OCI-LY7 (cell line): ENCODE measurements around the gene HIRIP3. TPM values are rescaled to one million over a fixed set of nuclear protein-coding genes. Genes with fewer than 3 reads are reported as not detected.

Experiments
- BruUV-seq: library from RNA; stranded (reverse); fragments of 400-500 nt; replicated peaks from 2 replicates; lab custom pipeline; 2021; lab: Mats Ljungman, UMichigan
- CTCF ChIA-PET: fragments of 300-600 bp; sonication (Branson Sonifier 250); formaldehyde crosslinking; loops from one replicate; lab custom pipeline; 2022; ENCODE audit warnings: antibody characterized with exemption; ENCODE audit not compliant: unreplicated experiment; lab: Charles Lee
- POLR2A ChIA-PET: fragments of 300-600 bp; sonication (Branson Sonifier 250); formaldehyde crosslinking; loops from one replicate; lab custom pipeline; 2022; ENCODE audit warnings: antibody characterized with exemption; lab: Charles Lee
- DNase-seq: peaks from one replicate; pipeline ENCODE4 v3.0.0-alpha.2; 2015; ENCODE audit warnings: low spot score
- H2AFZ ChIP-seq: fragments of 200-600 bp; sonication (generic), shearing (Covaris generic); 2 replicates; pipeline ENCODE4 v1.6.1; 2014; ENCODE audit warnings: mild to moderate bottlenecking, antibody characterized with exemption, low read length, moderate library complexity
- H3K27ac ChIP-seq: fragments of 200-600 bp; sonication (generic); 2 replicates; pipeline ENCODE4 v1.5.1; 2014; ENCODE audit warnings: mixed run types, low read depth, mild to moderate bottlenecking, moderate library complexity, low read length, inconsistent platforms; ENCODE audit not compliant: poor library complexity, severe bottlenecking
- H3K36me3 ChIP-seq: fragments of 200-600 bp; sonication (generic); 2 replicates; pipeline ENCODE4 v1.6.1; 2014; ENCODE audit warnings: mild to moderate bottlenecking, antibody characterized with exemption, low read length, moderate library complexity, mixed read lengths; ENCODE audit not compliant: insufficient read depth
- H3K4me1 ChIP-seq: fragments of 200-600 bp; sonication (generic); 2 replicates; pipeline ENCODE4 v1.5.1; 2014; ENCODE audit warnings: mild to moderate bottlenecking, low read length; ENCODE audit not compliant: insufficient read depth, poor library complexity, severe bottlenecking
- H3K4me2 ChIP-seq: fragments of 200-600 bp; sonication (generic); 2 replicates; pipeline ENCODE4 v1.6.1; 2014; ENCODE audit warnings: mild to moderate bottlenecking, low read length
- H3K4me3 ChIP-seq: fragments of 200-600 bp; sonication (generic); 2 replicates; pipeline ENCODE4 v1.5.1; 2014; ENCODE audit warnings: mild to moderate bottlenecking, low read depth, low read length; ENCODE audit not compliant: poor library complexity, severe bottlenecking
- H3K79me2 ChIP-seq: fragments of 200-600 bp; sonication (generic); 2 replicates; pipeline ENCODE4 v1.6.1; 2016; ENCODE audit warnings: low read depth, mild to moderate bottlenecking, low read length, moderate library complexity, mixed read lengths; ENCODE audit not compliant: insufficient read depth
- H3K9me2 ChIP-seq: fragments of 200-600 bp; sonication (generic); 2 replicates; pipeline ENCODE4 v1.6.1; 2016; ENCODE audit warnings: mild to moderate bottlenecking, low read length, mixed read lengths; ENCODE audit not compliant: insufficient read depth
- H3K9me3 ChIP-seq: fragments of 200-600 bp; sonication (generic); 2 replicates; pipeline ENCODE4 v1.6.1; 2014; ENCODE audit warnings: mild to moderate bottlenecking, mixed run types, low read length, mixed read lengths
- H4K20me1 ChIP-seq: fragments of 200-600 bp; sonication (generic); 2 replicates; pipeline ENCODE4 v1.6.1; 2014; ENCODE audit warnings: mild to moderate bottlenecking, antibody characterized with exemption, low read length, moderate library complexity, mixed read lengths; ENCODE audit not compliant: insufficient read depth
- EZH2phosphoT487 ChIP-seq: fragments of 200-600 bp; sonication (generic); IDR thresholded peaks from 2 replicates; pipeline ENCODE4 v1.6.1; 2018; ENCODE audit warnings: low read depth, borderline replicate concordance, mild to moderate bottlenecking, mixed run types, antibody characterized with exemption, low read length, moderate library complexity, mixed read lengths
- intact Hi-C: fragments of 100-400 bp; cut with micrococcal nuclease; formaldehyde crosslinking; loops from one replicate; pipeline ENCODE4 v1.10.0; 2022; ENCODE audit not compliant: unreplicated experiment
- total RNA-seq, 2 experiments: library from RNA; depleted of rRNA in 1 of 2; stranded (reverse); fragments of >200 nt in 1 of 2; shearing (Covaris generic) in 1 of 2; gene quantifications; 2 replicates each; pipeline ENCODE4 v1.2.3, GENCODE V29; 2014 to 2022
- TF ChIP-seq, protein P1 (sequence below): fragments of 200-600 bp; sonication (generic); conservative IDR thresholded peaks from 2 replicates; pipeline ENCODE4 v1.5.1; 2014; ENCODE audit warnings: mild to moderate bottlenecking, antibody characterized with exemption, low read length, moderate library complexity, mixed read lengths

Gene HIRIP3
- total RNA-seq, 2 experiments from 2014 or later: 43.2 to 60.4 TPM

DNA sequence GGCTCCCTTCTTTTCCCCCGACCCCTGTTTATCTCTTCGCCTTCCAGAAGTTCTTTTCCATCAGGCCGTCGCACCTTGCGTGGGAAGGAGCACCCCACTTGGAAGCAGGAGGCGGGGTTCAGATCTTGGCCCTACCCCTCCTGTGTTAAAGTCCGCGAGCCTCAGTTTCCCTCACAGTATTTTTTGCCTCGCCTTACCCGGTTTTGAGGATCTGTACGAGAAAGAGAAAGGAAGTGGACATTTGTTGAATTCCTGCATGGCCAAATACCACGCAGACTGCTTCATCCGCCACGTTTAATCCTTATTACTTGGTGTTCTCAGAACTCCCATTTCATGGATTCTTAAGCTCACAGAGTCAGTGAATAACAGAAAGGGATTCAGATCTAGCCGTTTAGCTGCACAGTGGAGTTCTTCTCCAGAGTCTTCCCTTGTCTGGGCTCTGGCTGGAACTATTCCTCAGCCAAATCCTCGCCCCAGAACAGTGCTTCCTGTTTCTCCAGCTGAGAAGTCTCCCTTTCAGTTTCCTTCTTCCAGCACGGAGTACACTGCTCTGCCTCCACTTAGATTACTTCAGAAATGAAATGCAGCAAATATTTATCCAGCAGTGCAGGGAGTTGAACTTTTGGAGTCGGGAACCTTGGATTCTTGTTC, 32.9 kb downstream of the HIRIP3 start:
- Histone ChIP-seq H3K79me2 (no peaks in the 10 kb centered on the region), H3K36me3 (peaks cover 10% of the 10 kb centered on the region), H3K9me3 (no peaks in the 10 kb centered on the region), H3K4me2 (peak overlapping the region; percentile 95), H3K4me3 (peak overlapping the region; percentile 75), H4K20me1 (no peaks in the 10 kb centered on the region), H2AFZ (peak overlapping the region; percentile 49; the same call in 1 of the 2 replicates), H3K9me2 (no peaks in the 10 kb centered on the region), H3K4me1 (peaks cover 17% of the 10 kb centered on the region), H3K27ac (no peak overlapping the region)
- TSS peak; percentile 91 for BruUV-seq
- no peak for DNase-seq
- ChIA-PET CTCF (interaction anchor here (0.6 to 0.9 kb wide), 2 partner anchors 11 to 235 kb away, joined by 3 to 6 read pairs; partner anchors contain the start of gene TAOK2), POLR2A (interaction anchor here (0.6 to 3.4 kb wide), 6 partner anchors 10 to 36 kb away, joined by 3 to 56 read pairs (median 6); partner anchors contain the start of genes KCTD13 and TAOK2)
- TF ChIP-seq, protein P1, sequence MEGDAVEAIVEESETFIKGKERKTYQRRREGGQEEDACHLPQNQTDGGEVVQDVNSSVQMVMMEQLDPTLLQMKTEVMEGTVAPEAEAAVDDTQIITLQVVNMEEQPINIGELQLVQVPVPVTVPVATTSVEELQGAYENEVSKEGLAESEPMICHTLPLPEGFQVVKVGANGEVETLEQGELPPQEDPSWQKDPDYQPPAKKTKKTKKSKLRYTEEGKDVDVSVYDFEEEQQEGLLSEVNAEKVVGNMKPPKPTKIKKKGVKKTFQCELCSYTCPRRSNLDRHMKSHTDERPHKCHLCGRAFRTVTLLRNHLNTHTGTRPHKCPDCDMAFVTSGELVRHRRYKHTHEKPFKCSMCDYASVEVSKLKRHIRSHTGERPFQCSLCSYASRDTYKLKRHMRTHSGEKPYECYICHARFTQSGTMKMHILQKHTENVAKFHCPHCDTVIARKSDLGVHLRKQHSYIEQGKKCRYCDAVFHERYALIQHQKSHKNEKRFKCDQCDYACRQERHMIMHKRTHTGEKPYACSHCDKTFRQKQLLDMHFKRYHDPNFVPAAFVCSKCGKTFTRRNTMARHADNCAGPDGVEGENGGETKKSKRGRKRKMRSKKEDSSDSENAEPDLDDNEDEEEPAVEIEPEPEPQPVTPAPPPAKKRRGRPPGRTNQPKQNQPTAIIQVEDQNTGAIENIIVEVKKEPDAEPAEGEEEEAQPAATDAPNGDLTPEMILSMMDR: no peak
- intact Hi-C loops: no loop called here

GRCh38 chr16:29961479-29962343, 33.7 kb downstream of the HIRIP3 start, which contains the start of gene TMEM219:
Gene TMEM219, plus strand, starts transcription at chr16:29962079. Its CDS starts 1,065 bp downstream, at chr16:29963144.
- Histone ChIP-seq H3K36me3 (peaks cover 6% of the 10 kb centered on the region), H3K27ac (peak within 1 kb of the TSS; percentile 56), H3K4me3 (peak within 1 kb of the TSS; percentile 75), H3K9me2 (no peaks in the 10 kb centered on the region), H3K4me2 (peak within 1 kb of the TSS; percentile 95), H3K9me3 (no peaks in the 10 kb centered on the region), H2AFZ (peak within 1 kb of the TSS; percentile 73), H4K20me1 (no peaks in the 10 kb centered on the region), H3K79me2 (no peaks in the 10 kb centered on the region), H3K4me1 (peaks cover 17% of the 10 kb centered on the region)
- intact Hi-C loops: no loop called here
- BruUV-seq: no TSS peak
- POLR2A ChIA-PET: interaction anchor here (0.6 to 3.4 kb wide), 14 partner anchors 11 to 146 kb away, joined by 3 to 56 read pairs (median 4); partner anchors contain the start of genes HIRIP3, INO80E, KCTD13 and PAGR1
- peak; percentile 94 for DNase-seq
- CTCF ChIA-PET: interaction anchor here (0.6 kb wide), 1 partner anchor 438 kb away, joined by 3 read pairs; no protein-coding TSS in a partner anchor
- TF ChIP-seq, protein P1: 0 out of 2 replicates have a peak, but pooled peaks have one; percentile 25
- TF ChIP-seq EZH2phosphoT487: no peak
